ENCODE measurements around the gene TOMM20.
"Not testable (repeated sequence)": the region's sequence is repeated elsewhere in the genome, so short reads cannot be mapped to it uniquely, and the experiment has no call there.

DNA sequence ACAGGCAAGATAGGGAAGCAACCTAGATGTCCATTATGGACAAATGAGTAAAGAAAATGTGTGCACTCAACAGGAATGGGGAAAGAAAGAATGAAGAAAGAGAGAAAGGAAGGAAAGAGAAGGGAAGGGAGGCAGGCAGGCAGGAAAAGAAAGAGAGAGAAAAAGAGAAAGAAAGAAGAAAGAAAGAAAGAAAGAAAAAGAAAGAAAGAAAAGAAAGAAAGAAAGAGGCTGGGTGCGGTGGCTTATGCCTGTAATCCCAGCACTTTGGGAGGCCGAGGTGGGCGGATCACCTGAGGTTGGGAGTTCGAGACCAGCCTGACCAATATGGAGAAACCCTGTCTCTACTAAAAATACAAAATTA, 48.4 kb downstream of the TOMM20 start:
- not testable (repeated sequence) for TF ChIP-seq EZH2phosphoT487 (IDR thresholded peaks at IDR 0.05; ENCODE audit: insufficient read depth, low read depth); EZH2 (IDR thresholded peaks at IDR 0.05; ENCODE audit: insufficient read depth, poor library complexity, severe bottlenecking)
